ENCODE measurements around the gene HTRA1. TPM values are rescaled to one million over a fixed set of nuclear protein-coding genes. Genes with fewer than 3 reads are reported as not detected.

Gene HTRA1
- total RNA-seq, 1 experiment from 2014 or later, result 0.39 TPM

GRCh38 chr10:122474131-122474818 lies 12.9 kb downstream of the HTRA1 start:
- Histone ChIP-seq H3K4me2 (ENCODE audit: low read length) (no peak overlapping the region), H4K20me1 (ENCODE audit: insufficient read depth) (no peaks in the 10 kb centered on the region), H3K27ac (ENCODE audit: low read depth, low read length) (no peak overlapping the region), H3K4me1 (ENCODE audit: control insufficient read depth in 1 of 2, insufficient read depth in 2 of 2, low read length in 2 of 2) (peaks cover 4% of the 10 kb centered on the region in 2 experiments; a peak in 3 of 4 replicates), H3K36me3 (ENCODE audit: control insufficient read depth in 1 of 2, insufficient read depth in 2 of 2, low read length in 2 of 2) (no peaks in the 10 kb centered on the region), H3K9me2 (ENCODE audit: insufficient read depth) (no peaks in the 10 kb centered on the region), H3K27me3 (ENCODE audit: insufficient read depth, low read length) (no peaks in the 10 kb centered on the region), H3K79me2 (ENCODE audit: insufficient read depth, low read length) (no peaks in the 10 kb centered on the region), H3K9ac (ENCODE audit: low read length) (no peak overlapping the region), H3K9me3 (ENCODE audit: control insufficient read depth in 1 of 2, insufficient read depth in 1 of 2, low read depth in 1 of 2, low read length in 2 of 2) (no peaks in the 10 kb centered on the region), H2AFZ (ENCODE audit: low read depth, low read length, poor library complexity, severe bottlenecking) (no peak overlapping the region), H3K4me3 (replicated peaks in 1 of 2; ENCODE audit: low read depth in 1 of 2, low read length in 2 of 2) (no peak overlapping the region)
- no peak for TF ChIP-seq MAX (IDR thresholded peaks at IDR 0.05)
- no TSS peak for BruUV-seq (replicated peaks)
- intact Hi-C loops (cut with micrococcal nuclease), result no loop called here
- DNase-seq (ENCODE audit: low read depth, low spot score) (no peak), ATAC-seq (no peak)
- ChIA-PET RAD21 (ENCODE audit: low non-redundant PET in 1 of 2, low total read pairs in 2 of 2, uncharacterized antibody in 2 of 2, unreplicated experiment in 2 of 2) (no interaction called here), POLR2A (no interaction called here), CTCF (no interaction called here)

GRCh38 chr10:122475100-122475499 lies 13.7 kb downstream of the HTRA1 start:
- Histone ChIP-seq H4K20me1 (ENCODE audit: insufficient read depth) (no peaks in the 10 kb centered on the region), H3K4me2 (ENCODE audit: low read length) (no peak overlapping the region), H3K9me3 (ENCODE audit: control insufficient read depth in 1 of 2, insufficient read depth in 1 of 2, low read depth in 1 of 2, low read length in 2 of 2) (no peaks in the 10 kb centered on the region), H3K79me2 (ENCODE audit: insufficient read depth, low read length) (no peaks in the 10 kb centered on the region), H3K4me3 (replicated peaks in 1 of 2; ENCODE audit: low read depth in 1 of 2, low read length in 2 of 2) (no peak overlapping the region), H3K36me3 (ENCODE audit: control insufficient read depth in 1 of 2, insufficient read depth in 2 of 2, low read length in 2 of 2) (no peaks in the 10 kb centered on the region), H3K27ac (ENCODE audit: low read depth, low read length) (no peak overlapping the region), H3K9ac (ENCODE audit: low read length) (no peak overlapping the region), H2AFZ (ENCODE audit: low read depth, low read length, poor library complexity, severe bottlenecking) (no peak overlapping the region), H3K27me3 (ENCODE audit: insufficient read depth, low read length) (no peaks in the 10 kb centered on the region), H3K4me1 (ENCODE audit: control insufficient read depth in 1 of 2, insufficient read depth in 2 of 2, low read length in 2 of 2) (no peaks in the 10 kb centered on the region), H3K9me2 (ENCODE audit: insufficient read depth) (no peaks in the 10 kb centered on the region)
- TF ChIP-seq ZNF274 (IDR thresholded peaks at IDR 0.05; ENCODE audit: low read depth, low read length) (no peak), CEBPB (IDR thresholded peaks at IDR 0.05; ENCODE audit: low read depth) (no peak), POLR2AphosphoS5 (IDR thresholded peaks at IDR 0.05; ENCODE audit: low read depth, low read length) (no peak), EZH2 (IDR thresholded peaks at IDR 0.05) (no peak), RAD21 (IDR thresholded peaks at IDR 0.05; ENCODE audit: low read depth) (no peak), YY1 (IDR thresholded peaks at IDR 0.05; ENCODE audit: extremely low read depth, insufficient replicate concordance, low read depth, low read length) (no peak), EZH2phosphoT487 (IDR thresholded peaks at IDR 0.05; ENCODE audit: borderline replicate concordance) (no peak), ATF3 (IDR thresholded peaks at IDR 0.05) (no peak), CBX3 (IDR thresholded peaks at IDR 0.05; ENCODE audit: low read depth) (no peak), EGR1 (IDR thresholded peaks at IDR 0.05; ENCODE audit: low read depth) (no peak), ZBTB33 (IDR thresholded peaks at IDR 0.05; ENCODE audit: extremely low read depth, insufficient replicate concordance, low read length) (no peak), MAX (IDR thresholded peaks at IDR 0.05) (no peak), SRF (IDR thresholded peaks at IDR 0.05; ENCODE audit: low read depth) (no peak)
- ChIA-PET POLR2A (no interaction called here), RAD21 (ENCODE audit: low non-redundant PET in 1 of 2, low total read pairs in 2 of 2, uncharacterized antibody in 2 of 2, unreplicated experiment in 2 of 2) (no interaction called here), CTCF (no interaction called here)
- no TSS peak for BruUV-seq (replicated peaks)
- DNase-seq (ENCODE audit: low read depth, low spot score) (no peak), ATAC-seq (no peak)
- intact Hi-C loops (cut with micrococcal nuclease), result no loop called here
